Activated CD4-positive, alpha-beta T cell treated with anti-CD3 and anti-CD28 coated beads, Interleukin-2, amount 50 U/mL, for 16 hours (primary cell): ENCODE results near the gene FMNL2.

Source experiments
- DNase-seq: peaks from one replicate; pipeline ENCODE4 v3.0.0-alpha.2; 2020

FMNL2 gene

GRCh38 chr2:152563764-152564163 lies 228.8 kb downstream of the FMNL2 start:
- DNase-seq = no peak

GRCh38 chr2:152564754-152565551 lies 230.0 kb downstream of the FMNL2 start:
- peak; percentile 49 for DNase-seq

- no peak for DNase-seq
These were observed 231.1 kb downstream of the FMNL2 start for GRCh38 chr2:152565884-152566727.

- peak; percentile 47 for DNase-seq
These were observed 231.7 kb downstream of the FMNL2 start for GRCh38 chr2:152566728-152567069.

- no peak for DNase-seq
These were observed 233.6 kb downstream of the FMNL2 start for GRCh38 chr2:152568531-152568930.

GRCh38 chr2:152569186-152569585 lies 234.2 kb downstream of the FMNL2 start:
- DNase-seq = no peak

GRCh38 chr2:152571048-152571766 lies 236.2 kb downstream of the FMNL2 start:
- peak; percentile 25 for DNase-seq

- no peak for DNase-seq
These were observed 237.1 kb downstream of the FMNL2 start for GRCh38 chr2:152572031-152572430.

GRCh38 chr2:152573168-152573567 lies 238.2 kb downstream of the FMNL2 start:
- DNase-seq = peak; percentile 92

GRCh38 chr2:152577579-152577978 lies 242.6 kb downstream of the FMNL2 start:
- DNase-seq = no peak

GRCh38 chr2:152578573-152578972 lies 243.6 kb downstream of the FMNL2 start:
- DNase-seq = no peak

- DNase-seq = no peak
These were observed 245.7 kb downstream of the FMNL2 start for GRCh38 chr2:152580714-152581113.

GRCh38 chr2:152581360-152581759 lies 246.4 kb downstream of the FMNL2 start:
- DNase-seq = no peak

GRCh38 chr2:152582081-152582480 lies 247.1 kb downstream of the FMNL2 start:
- DNase-seq = no peak

- no peak for DNase-seq
These were observed 248.7 kb downstream of the FMNL2 start for GRCh38 chr2:152583512-152584229.

- DNase-seq = no peak
These were observed 249.3 kb downstream of the FMNL2 start for GRCh38 chr2:152584301-152584700.

- DNase-seq = peak; percentile 20
These were observed 251.0 kb downstream of the FMNL2 start for GRCh38 chr2:152585830-152586484.

GRCh38 chr2:152587187-152587947 lies 252.4 kb downstream of the FMNL2 start:
- peak; percentile 47 for DNase-seq

GRCh38 chr2:152588998-152589397 lies 254.0 kb downstream of the FMNL2 start:
- DNase-seq = no peak

- peak; percentile 65 for DNase-seq
These were observed 259.2 kb downstream of the FMNL2 start for GRCh38 chr2:152594022-152594766.

- no peak for DNase-seq
These were observed 259.8 kb downstream of the FMNL2 start for GRCh38 chr2:152594792-152595191.
